ENCODE results near the gene ADGRG3. TPM values are rescaled to one million over a fixed set of nuclear protein-coding genes. Genes with fewer than 3 reads are reported as not detected.
A peak's percentile ranks its signal among the peaks of the same experiment; 100 is the strongest.

ADGRG3 gene
- total and polyA plus RNA-seq, 8 donors = 0.46 to 50.2 (median 1.7) TPM; not detected in 2

DNA sequence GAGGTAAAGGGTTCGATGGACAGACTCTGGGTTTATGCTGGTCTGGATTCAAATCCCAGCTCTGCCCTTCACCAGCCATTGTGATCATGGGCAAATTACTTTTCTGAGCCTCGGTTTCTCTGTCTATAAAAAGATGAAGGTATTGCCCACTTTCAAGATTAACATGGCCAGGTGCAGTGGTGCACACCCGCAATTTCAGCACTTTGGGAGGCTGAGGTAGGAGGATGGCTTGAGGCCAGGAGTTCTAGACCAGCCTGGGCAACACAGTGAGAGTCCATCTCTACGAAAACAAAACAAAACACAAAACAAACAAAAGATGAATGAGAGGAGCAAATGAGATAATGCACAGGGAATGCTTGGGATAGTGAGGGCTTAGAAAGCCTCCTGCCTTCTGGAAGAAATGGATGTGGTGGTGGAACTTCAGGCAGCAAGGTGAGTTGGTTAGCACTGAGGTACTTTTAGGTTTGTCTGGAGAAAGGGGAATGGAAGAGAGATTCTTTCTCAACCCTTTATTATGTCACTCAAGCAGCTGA, 8.5 kb downstream of the ADGRG3 start:
- intact Hi-C loops (cut with DNase I; ENCODE audit: low total_unique reads) = no loop called here
- 69 to 83% (median 80%) methylated on average over 4 of the region's 4 CpGs for WGBS, 5 donors
- no peak for TF ChIP-seq CTCF (IDR thresholded peaks at IDR 0.05)
- TF ChIP-seq POLR2AphosphoS5 (IDR thresholded peaks at IDR 0.05) = no peak
- TF ChIP-seq EP300 (IDR thresholded peaks at IDR 0.05) = no peak
- TF ChIP-seq POLR2A (IDR thresholded peaks at IDR 0.05) = no peak
- Histone ChIP-seq H3K9me3 (no peaks in the 10 kb centered on the region), H3K27ac (no peak overlapping the region), H3K4me1 (peaks cover 0 to 17% (median 4%) of the 10 kb centered on the region in 4 donors), H3K36me3 (no peaks in the 10 kb centered on the region), H3K27me3 (peaks cover 0 to 9% (median 0%) of the 10 kb centered on the region in 3 donors), H3K4me3 (no peak overlapping the region)
- no peak for DNase-seq

DNA sequence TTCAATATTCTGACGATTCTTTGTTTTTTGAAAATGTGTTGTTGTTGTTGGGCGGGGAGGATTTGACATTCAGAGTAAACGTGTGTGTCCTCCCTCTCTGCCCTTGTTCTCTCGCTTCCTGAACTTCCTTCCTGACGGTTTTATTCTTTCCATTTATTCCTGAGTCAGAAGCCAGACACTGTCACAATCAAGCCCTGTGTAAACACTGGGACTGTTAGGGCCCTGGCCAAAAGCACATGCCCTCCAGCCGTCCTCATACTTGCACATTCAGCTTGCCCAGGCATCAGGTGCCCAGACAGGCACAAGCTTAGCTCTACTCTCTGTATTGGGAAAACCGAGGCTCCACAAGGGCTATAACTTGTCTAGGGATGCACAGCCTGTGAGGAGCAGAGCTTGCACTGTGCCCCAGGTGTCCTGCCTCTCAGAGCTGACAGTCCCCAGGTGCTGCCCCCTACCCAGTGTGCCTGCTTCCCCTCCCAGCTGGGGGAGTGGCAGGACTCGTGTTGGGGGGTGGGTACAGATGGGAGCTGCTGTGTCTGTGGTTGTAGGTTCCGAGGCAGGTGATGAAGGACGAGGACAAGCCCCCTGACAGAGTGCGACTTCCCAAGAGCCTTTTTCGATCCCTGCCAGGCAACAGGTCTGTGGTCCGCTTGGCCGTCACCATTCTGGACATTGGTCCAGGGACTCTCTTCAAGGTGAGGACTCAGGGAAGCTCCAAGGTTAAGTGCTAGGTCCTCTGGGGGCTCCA, 9.7 kb downstream of the ADGRG3 start:
- intact Hi-C loops (cut with DNase I; ENCODE audit: low total_unique reads) = no loop called here
- Histone ChIP-seq H3K36me3 (no peaks in the 10 kb centered on the region), H3K4me3 (no peak overlapping the region), H3K27ac (no peak overlapping the region), H3K27me3 (peaks cover 0 to 8% (median 0%) of the 10 kb centered on the region in 3 donors), H3K4me1 (peaks cover 0 to 17% (median 4%) of the 10 kb centered on the region in 4 donors), H3K9me3 (no peaks in the 10 kb centered on the region)
- TF ChIP-seq EP300 (IDR thresholded peaks at IDR 0.05) = no peak
- TF ChIP-seq POLR2AphosphoS5 (IDR thresholded peaks at IDR 0.05) = peak in 1 of 3 donors; percentile 14
- TF ChIP-seq CTCF (IDR thresholded peaks at IDR 0.05) = no peak
- 47 to 49% (median 48%) methylated on average over 13 to 14 of the region's 14 CpGs for WGBS, 5 donors
- peak in 1 of 2 donors; percentile 73 for DNase-seq

- H3K27me3 ChIP-seq = no peaks in the 10 kb centered on the region
- no peak overlapping the region for H3K4me3 ChIP-seq
- TF ChIP-seq POLR2A (IDR thresholded peaks at IDR 0.05) (no peak), POLR2AphosphoS5 (IDR thresholded peaks at IDR 0.05) (no peak), CTCF (IDR thresholded peaks at IDR 0.05) (no peak), EP300 (IDR thresholded peaks at IDR 0.05) (no peak)
- no peaks in the 10 kb centered on the region for H3K9me3 ChIP-seq
- intact Hi-C loops (cut with DNase I; ENCODE audit: low total_unique reads) = no loop called here
- no peak for DNase-seq
- peaks cover 0 to 17% (median 4%) of the 10 kb centered on the region in 4 donors for H3K4me1 ChIP-seq
- H3K27ac ChIP-seq = no peak overlapping the region
- H3K36me3 ChIP-seq = no peaks in the 10 kb centered on the region
- 86 to 93% (median 89%) methylated on average over 7 to 12 of the region's 12 CpGs for WGBS, 5 donors
Observed at GRCh38 chr16:57679016-57679415, 10.9 kb downstream of the ADGRG3 start.

GRCh38 chr16:57679767-57680482, 11.8 kb downstream of the ADGRG3 start:
- no peak for DNase-seq
- Histone ChIP-seq H3K4me3 (no peak overlapping the region), H3K27ac (no peak overlapping the region), H3K9me3 (no peaks in the 10 kb centered on the region), H3K4me1 (peaks cover 0 to 17% (median 4%) of the 10 kb centered on the region in 4 donors), H3K27me3 (no peaks in the 10 kb centered on the region), H3K36me3 (no peaks in the 10 kb centered on the region)
- intact Hi-C loops (cut with DNase I; ENCODE audit: low total_unique reads) = no loop called here
- 65 to 77% (median 75%) methylated on average over 7 of the region's 7 CpGs for WGBS, 5 donors
- TF ChIP-seq POLR2AphosphoS5 (IDR thresholded peaks at IDR 0.05) = no peak
- no peak for TF ChIP-seq POLR2A (IDR thresholded peaks at IDR 0.05)
- no peak for TF ChIP-seq CTCF (IDR thresholded peaks at IDR 0.05)
- no peak for TF ChIP-seq EP300 (IDR thresholded peaks at IDR 0.05)

Measured in stomach (tissue), 9 donors.